ENCODE results near the gene DLST.

- TF ChIP-seq CTCF (IDR thresholded peaks at IDR 0.05) = no peak
- no peak for TF ChIP-seq POLR2A (IDR thresholded peaks at IDR 0.05)
Measured at GRCh38 chr14:74929242-74929641, 47.5 kb downstream of the DLST start.

All from adrenal gland (tissue), 5 donors.